Tibial nerve (tissue), 4 donors: ENCODE measurements around the gene PTBP3. TPM values are rescaled to one million over a fixed set of nuclear protein-coding genes. Genes with fewer than 3 reads are reported as not detected.

ENCODE experiments used
- DNase-seq, 2 donors: peaks; one replicate each; pipeline ENCODE4 v3.0.0-alpha.2; 2019; ENCODE audit warnings: low spot score in 2 of 2
- H3K27ac ChIP-seq, 4 donors: fragments of 200-600 bp; sonication (generic) in 3 of 4; one replicate each; pipeline ENCODE4 v1.5.1; 2017 to 2019; ENCODE audit warnings: mild to moderate bottlenecking in 1 of 4
- H3K27me3 ChIP-seq, 2 donors: fragments of 200-600 bp; sonication (generic) in 1 of 2; one replicate each; pipeline versions ENCODE4 v1.5.1 to v1.6.0; 2017 to 2019
- H3K36me3 ChIP-seq, 3 donors: fragments of 200-600 bp; sonication (generic); one replicate each; pipeline ENCODE4 v1.5.1; 2018 to 2019
- H3K4me1 ChIP-seq, 4 donors: fragments of 200-600 bp; sonication (generic) in 3 of 4; one replicate each; pipeline ENCODE4 v1.5.1; 2017 to 2019
- H3K4me3 ChIP-seq, 4 donors: fragments of 200-600 bp; sonication (generic) in 3 of 4; one replicate each; pipeline ENCODE4 v1.5.1; 2017 to 2019; ENCODE audit warnings: mild to moderate bottlenecking in 1 of 4, moderate library complexity in 1 of 4
- H3K9me3 ChIP-seq, 4 donors: fragments of 200-600 bp; sonication (generic) in 3 of 4; one replicate each; pipeline ENCODE4 v1.5.1; 2017 to 2019
- CTCF ChIP-seq, 5 experiments: fragments of 200-600 bp in 3 of 5; fragments of 450-650 bp in 2 of 5; sonication (generic) in 3 of 5; IDR thresholded peaks; one replicate each; pipeline ENCODE4 v1.5.1; 2016 to 2019; ENCODE audit warnings: antibody characterized with exemption in 5 of 5, mild to moderate bottlenecking in 3 of 5, moderate library complexity in 2 of 5
- EP300 ChIP-seq, 2 donors: sonication (generic); formaldehyde crosslinking; IDR thresholded peaks; one replicate each; pipeline ENCODE4 v1.6.1; 2017; ENCODE audit warnings: antibody characterized with exemption in 2 of 2, mild to moderate bottlenecking in 1 of 2
- POLR2A ChIP-seq, 2 donors: fragments of 450-650 bp; IDR thresholded peaks; one replicate each; pipeline ENCODE4 v1.6.1; 2017; ENCODE audit warnings: antibody characterized with exemption in 2 of 2, mild to moderate bottlenecking in 2 of 2, moderate library complexity in 2 of 2
- WGBS, 2 donors: methylation state at CpG; one replicate each; pipeline ENCODE4 v1.1.5; 2018; 5-methylcytosine and 5-hydroxymethylcytosine counted together
- total RNA-seq, 4 donors: library from RNA; depleted of rRNA; stranded (reverse); fragments of >200 nt; gene quantifications; one replicate each; pipeline ENCODE4 v1.1.0, GENCODE V29; 2016

PTBP3 gene
- total RNA-seq, 4 donors from 2014 or later = 25.9 to 46.5 (median 31.8) TPM

- DNase-seq = no peak
- H3K27ac ChIP-seq = no peak overlapping the region
- H3K27me3 ChIP-seq = peaks cover 0 to 4% of the 10 kb centered on the region in 2 donors
- no peaks in the 10 kb centered on the region for H3K36me3 ChIP-seq
- TF ChIP-seq POLR2A (IDR thresholded peaks at IDR 0.05) (no peak), CTCF (IDR thresholded peaks at IDR 0.05) (no peak)
- WGBS, 2 donors = 25 to 28% methylated on average over 3 of the region's 3 CpGs
- no peak overlapping the region for H3K4me3 ChIP-seq
- peaks cover 0 to 12% (median 2%) of the 10 kb centered on the region in 4 donors for H3K4me1 ChIP-seq
- no peaks in the 10 kb centered on the region for H3K9me3 ChIP-seq
Observed at GRCh38 chr9:112180387-112180881, 153.0 kb downstream of the PTBP3 start.

GRCh38 chr9:112179816-112180215 is 153.6 kb downstream of the PTBP3 start:
- Histone ChIP-seq H3K27me3 (peaks cover 0 to 7% of the 10 kb centered on the region in 2 donors), H3K4me1 (peaks cover 0 to 16% (median 3%) of the 10 kb centered on the region in 4 donors), H3K36me3 (no peaks in the 10 kb centered on the region), H3K9me3 (no peaks in the 10 kb centered on the region), H3K4me3 (no peak overlapping the region), H3K27ac (peak overlapping the region in 2 of 4 donors; percentile 18 to 43)
- no peak for TF ChIP-seq POLR2A (IDR thresholded peaks at IDR 0.05)
- TF ChIP-seq EP300 (IDR thresholded peaks at IDR 0.05) = no peak
- no peak for TF ChIP-seq CTCF (IDR thresholded peaks at IDR 0.05)
- 43 to 44% methylated on average over 4 of the region's 4 CpGs for WGBS, 2 donors
- no peak for DNase-seq

GRCh38 chr9:112176524-112176923 is 156.9 kb downstream of the PTBP3 start:
- no peak for DNase-seq
- H3K9me3 ChIP-seq = no peaks in the 10 kb centered on the region
- H3K27me3 ChIP-seq = peaks cover 0 to 12% of the 10 kb centered on the region in 2 donors
- WGBS, 2 donors = 72% methylated on average over 5 of the region's 5 CpGs
- no peak overlapping the region for H3K4me3 ChIP-seq
- TF ChIP-seq POLR2A (IDR thresholded peaks at IDR 0.05) (no peak), EP300 (IDR thresholded peaks at IDR 0.05) (no peak), CTCF (IDR thresholded peaks at IDR 0.05) (no peak)
- no peaks in the 10 kb centered on the region for H3K36me3 ChIP-seq
- H3K27ac ChIP-seq = no peak overlapping the region
- H3K4me1 ChIP-seq = peaks cover 0 to 23% (median 12%) of the 10 kb centered on the region in 4 donors

GRCh38 chr9:112175796-112176315 is 157.6 kb downstream of the PTBP3 start:
- Histone ChIP-seq H3K9me3 (no peaks in the 10 kb centered on the region), H3K4me3 (peak overlapping the region in 1 of 4 donors; percentile 59)
- 61 to 68% methylated on average over 17 of the region's 17 CpGs for WGBS, 2 donors

More at GRCh38 chr9:112175796-112176315, 157.6 kb downstream of the PTBP3 start:
- peaks cover 0 to 12% of the 10 kb centered on the region in 2 donors for H3K27me3 ChIP-seq
- TF ChIP-seq POLR2A (IDR thresholded peaks at IDR 0.05) (no peak), EP300 (IDR thresholded peaks at IDR 0.05) (no peak), CTCF (IDR thresholded peaks at IDR 0.05) (no peak)
- DNase-seq = no peak
- H3K27ac ChIP-seq = peak overlapping the region in 2 of 4 donors; percentile 55 to 86
- peaks cover 0 to 23% (median 12%) of the 10 kb centered on the region in 4 donors for H3K4me1 ChIP-seq
- no peaks in the 10 kb centered on the region for H3K36me3 ChIP-seq
